Measurements from ENCODE around the gene HOXA6.

GRCh38 chr7:27142580-27143022, 5.0 kb downstream of the HOXA6 start:
- TF ChIP-seq CTCF (IDR thresholded peaks at IDR 0.05) (no peak), POLR2A (IDR thresholded peaks at IDR 0.05) (no peak)

Data from heart left ventricle (tissue), 13 donors.